ENCODE measurements around the gene ATF5.
"Not testable (repeated sequence)": the region's sequence is repeated elsewhere in the genome, so short reads cannot be mapped to it uniquely, and the experiment has no call there.

ATF5 gene

DNA sequence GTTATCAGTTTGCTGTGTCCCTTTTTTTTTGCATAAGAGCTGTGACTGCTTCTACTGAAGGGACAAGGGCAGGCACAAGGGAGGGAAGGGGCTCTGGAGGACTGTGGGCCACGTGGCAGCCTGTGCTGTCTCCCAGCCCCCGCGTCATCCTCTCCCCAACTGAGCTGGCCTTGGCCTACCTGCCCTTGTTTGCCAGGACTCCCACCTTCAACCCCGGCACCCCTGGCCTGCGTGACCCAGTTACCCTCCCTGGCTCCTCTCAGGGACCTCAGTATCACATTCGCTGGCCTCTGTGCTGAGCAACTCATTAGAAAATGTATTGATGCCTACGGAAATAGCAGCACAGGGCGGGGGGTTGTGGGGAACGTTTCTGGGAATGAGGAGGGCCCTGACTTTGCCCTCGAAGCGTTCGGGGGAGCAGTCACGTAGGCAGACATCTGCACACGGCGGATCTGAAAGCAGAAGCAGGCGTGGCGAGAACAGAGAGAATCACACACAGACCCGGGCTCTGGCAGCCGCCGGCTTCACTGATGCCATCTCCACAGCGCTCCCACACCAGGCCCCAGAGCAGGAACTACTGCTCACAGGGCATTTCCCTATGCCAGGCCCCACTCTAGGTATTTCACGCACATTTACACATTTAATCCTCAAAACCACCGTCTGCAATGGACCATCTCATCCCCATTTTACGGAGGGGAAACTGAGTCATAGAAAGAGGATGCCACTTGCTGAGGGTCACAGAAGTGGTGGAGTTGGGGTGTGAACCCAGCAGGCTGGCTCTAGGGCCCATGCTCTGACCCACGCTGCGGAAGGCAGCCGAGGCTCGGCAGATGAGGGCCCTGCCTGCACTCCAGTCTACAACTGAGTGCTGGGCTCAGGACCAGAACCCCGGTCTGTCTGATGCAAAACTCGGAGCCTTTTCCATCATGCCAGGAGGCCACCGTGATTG is 5.7 kb upstream of the ATF5 start:
- no peak for DNase-seq

DNA sequence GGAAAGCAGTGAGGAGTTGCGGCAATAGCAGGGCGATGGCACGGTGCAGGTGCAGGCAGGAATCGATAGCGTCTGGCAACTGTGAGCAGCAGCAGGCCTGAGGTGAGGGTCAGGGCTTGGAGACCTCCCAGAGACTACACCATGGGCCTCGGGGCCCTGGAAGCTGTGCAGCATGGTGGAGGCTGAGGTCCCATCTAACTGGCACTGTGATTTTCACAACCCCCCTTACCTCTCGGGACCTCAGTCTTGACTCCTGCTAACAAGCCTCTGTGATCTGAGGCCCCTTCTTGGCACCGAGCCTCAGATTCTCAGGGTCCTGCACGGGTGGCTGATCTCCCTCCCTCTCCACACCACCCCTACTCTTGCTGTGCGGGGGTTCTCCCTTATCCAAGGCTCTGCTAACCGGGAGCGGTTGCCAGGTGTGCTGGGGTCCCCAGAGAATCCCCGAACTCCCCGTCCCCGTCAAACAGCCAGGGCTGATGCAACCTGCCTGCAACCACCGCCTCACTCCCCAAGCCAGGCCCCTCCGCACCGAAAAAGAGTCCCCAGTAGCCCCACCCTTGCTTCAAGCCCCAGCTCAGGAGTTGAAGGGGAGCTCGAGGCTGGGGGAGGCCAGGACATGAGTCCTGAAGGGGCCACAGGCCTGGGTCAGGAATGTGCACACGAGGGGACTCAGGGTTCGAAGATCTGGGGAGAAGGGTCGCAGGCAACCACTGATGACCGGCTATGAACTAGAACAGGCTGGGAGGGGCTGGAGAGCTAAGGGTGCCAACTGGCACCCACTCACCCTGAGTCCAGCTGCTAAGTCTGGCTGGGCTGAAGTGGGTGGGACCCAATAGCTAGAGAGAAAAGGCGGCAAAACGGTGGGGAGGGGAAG is 4.8 kb upstream of the ATF5 start:
- DNase-seq = no peak

DNA sequence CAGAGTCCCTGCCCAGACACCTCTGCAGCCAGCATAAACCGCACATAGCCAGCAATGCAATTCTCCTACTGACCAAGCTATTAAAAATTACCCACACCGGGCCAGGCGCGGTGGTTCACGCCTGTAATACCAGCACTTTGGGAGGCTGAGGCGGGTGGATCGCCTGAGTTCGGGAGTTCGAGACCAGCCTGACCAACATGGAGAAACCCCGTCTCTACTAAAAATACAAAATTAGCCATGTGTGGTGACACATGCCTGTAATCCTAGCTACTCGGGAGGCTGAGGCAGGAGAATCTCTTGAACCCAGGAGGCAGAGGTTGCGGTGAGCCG is 4.2 kb upstream of the ATF5 start:
- DNase-seq = not testable (repeated sequence)

DNA sequence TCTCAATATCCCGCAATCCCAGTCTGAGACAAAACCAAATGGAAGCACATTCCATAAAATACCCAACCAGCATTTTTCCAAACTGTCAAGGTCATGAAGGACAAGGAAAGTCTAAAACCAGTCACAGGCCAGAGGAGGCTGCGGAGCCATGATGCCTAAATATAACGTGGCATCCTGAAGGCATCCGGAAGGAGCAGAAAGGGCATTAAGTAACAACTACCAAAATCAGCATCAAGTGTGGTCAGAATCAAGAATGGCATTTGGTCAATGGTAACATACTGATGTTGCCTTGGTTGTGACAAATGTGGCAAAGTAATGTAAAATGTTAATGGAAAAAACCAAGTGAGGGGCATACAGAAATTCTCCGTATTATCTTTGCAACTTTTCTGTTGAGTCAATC is 3.5 kb upstream of the ATF5 start:
- no peak for DNase-seq

DNA sequence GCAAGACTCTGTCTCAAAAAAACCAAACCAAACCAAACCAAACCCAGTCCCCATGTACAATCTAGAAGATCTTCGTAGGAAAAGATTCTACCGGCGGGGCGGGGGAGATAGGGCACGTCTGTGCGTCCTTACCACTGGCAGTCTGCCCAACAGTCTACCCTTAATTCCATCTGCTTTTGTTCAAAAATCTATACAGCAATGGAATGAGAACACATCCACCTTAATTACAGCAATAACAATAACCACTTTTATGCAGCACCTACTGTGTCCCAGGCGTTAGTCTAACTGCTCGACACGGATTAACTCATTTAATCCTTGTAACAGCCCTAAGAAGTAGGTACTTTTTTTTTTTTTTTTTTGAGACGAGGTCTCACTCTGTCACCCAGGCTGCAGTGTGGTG is 2.5 kb upstream of the ATF5 start:
- no peak for DNase-seq

DNA sequence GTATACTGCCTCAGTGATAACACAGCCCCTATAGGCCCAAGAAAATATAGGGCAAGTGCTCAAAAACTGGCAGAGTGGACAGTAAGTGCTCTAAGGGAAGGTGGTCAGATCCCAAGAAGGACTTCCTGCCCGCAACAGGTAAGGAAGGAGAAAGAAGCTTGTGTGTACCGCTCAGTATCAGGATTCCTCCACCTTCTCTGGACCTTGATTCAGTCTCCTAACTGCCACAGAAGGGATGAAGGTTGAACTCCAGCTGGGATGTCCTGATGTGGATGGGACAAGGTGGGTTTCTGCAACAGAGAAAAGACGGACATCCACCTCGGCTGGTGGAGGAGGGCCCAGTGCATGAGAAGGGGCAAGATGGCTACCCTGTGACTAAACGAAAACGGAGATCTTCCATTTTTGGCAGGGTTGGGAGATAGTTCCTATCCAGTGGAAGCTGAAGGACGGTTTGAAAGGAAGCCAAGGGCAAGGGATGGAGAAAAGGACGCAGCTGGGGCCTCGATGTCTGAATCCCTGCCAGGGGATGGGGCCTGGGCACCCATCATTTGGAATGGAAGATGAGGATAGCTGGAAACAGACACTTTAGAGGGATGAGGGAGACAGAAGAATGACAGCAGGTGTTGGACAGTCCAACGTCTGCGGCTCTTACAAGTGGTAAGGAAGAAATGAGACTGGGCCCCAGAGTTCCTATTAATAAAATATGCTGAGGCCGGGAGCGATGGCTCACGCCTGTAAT is 1.3 kb upstream of the ATF5 start:
- DNase-seq = no peak

DNA sequence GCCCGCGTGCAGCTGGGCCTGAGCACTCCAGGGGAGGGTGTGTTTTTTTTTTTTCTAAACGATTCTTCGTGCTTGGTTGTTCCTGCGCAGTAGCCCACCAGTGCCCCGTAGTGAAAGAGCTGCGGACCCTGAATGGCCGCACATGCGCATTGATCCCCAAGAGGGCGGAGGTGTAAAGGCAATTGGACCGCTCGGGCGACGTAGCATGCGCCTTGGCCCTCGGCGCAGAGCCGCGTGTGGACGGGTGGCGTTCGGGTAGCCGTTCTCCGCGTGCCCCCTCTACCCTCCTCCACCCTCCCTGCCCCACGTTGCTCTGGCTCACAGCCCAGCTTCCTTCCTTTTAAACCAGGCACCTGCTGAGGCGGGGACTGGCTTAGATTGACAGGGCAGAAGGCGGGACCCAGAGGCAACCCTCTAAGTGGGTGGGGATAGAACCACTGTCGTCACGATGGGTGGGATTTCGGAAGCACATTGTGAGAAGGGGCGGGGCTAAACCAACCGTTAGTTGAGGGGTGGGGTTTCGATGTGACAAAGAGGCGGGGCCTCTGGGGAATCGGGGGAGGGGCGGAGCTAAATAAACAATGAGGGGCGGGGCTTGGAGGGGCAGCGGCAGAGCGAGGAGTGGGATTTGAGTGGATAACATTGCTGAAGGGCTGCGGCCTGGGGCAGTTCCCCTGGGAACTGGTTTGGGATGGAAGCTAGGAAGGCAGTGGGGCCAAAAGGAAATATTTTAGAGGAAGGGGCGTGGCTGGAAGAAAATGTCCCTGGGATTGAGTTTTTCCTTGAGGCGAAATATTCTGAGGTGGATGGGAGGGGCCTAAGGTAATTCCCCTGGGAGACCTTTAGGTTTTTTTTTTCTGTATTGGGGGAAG is 842 bp downstream of the ATF5 start:
- peak; percentile 87 for DNase-seq

DNA sequence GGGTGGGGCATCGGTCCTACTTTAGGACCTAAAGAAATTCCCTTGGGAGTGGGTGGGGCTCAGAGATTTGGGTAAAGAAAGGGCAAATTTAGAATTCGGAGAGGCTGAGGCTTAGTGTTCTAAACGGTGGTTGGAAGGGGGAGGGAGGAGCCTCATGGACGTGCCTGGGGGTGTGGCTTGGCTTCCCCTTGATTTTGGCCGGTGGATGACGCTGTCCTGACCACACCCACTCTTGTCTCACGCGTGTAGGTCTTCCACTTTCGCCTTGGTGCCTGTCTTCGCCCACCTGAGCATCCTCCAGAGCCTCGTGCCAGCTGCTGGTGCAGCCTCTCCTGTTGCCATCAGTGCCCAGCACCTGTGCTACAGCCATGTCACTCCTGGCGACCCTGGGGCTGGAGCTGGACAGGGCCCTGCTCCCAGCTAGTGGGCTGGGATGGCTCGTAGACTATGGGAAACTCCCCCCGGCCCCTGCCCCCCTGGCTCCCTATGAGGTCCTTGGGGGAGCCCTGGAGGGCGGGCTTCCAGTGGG is 1.5 kb downstream of the ATF5 start:
- no peak for DNase-seq

DNA sequence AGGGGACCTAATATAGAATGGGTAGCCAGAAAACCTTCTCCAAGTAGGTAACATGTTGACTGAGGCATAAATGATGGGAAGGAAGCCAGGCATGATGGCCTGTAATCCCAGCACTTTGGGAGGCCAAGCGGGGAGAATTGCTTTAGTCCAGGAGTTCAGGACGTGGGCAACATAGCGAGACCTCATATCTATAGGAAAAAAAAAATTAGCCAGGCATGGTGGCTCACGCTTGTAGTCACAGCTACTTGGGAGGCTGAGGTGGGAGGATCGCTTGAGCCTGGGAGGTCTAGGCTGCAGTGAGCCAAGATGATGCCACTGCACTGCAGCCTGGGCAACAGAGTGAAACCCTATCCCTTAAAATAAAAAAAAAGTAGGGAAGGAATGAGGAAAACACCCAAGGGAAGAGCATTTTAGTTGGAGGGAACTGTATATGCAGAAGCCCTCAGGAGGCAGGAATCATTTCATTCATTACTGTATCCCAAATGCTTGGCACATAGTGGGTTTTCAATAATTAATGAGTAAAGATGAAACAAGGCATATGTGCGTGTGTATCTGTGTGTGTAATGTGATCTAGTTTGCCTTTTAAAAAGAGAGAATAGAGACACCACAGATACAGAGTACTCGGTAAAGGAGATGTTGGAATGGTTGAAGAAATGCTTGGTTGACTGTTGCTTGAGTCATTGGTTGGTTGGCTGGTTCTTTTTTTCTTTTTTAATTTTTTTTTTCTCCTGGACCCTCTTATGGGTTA is 2.5 kb downstream of the ATF5 start:
- no peak for DNase-seq

DNA sequence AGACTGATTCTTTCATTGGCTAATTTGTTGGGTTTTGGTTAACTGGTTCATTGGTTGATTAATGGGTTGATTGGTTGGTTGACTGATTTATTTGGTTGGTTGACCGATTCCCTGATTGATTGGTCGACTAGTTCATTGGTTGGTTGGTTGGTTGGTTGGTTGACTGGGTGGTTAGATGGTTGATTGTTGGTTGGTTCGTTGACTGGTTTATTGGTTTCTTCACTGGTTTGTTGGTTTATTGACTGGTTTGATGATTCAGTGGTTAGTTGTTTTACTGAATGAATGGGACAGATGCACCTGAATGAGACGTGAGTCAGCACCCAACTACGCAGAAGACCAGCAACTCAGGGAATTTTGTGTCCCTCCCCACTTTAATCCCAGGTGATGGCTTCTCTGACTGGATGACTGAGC is 3.0 kb downstream of the ATF5 start:
- DNase-seq = no peak

DNA sequence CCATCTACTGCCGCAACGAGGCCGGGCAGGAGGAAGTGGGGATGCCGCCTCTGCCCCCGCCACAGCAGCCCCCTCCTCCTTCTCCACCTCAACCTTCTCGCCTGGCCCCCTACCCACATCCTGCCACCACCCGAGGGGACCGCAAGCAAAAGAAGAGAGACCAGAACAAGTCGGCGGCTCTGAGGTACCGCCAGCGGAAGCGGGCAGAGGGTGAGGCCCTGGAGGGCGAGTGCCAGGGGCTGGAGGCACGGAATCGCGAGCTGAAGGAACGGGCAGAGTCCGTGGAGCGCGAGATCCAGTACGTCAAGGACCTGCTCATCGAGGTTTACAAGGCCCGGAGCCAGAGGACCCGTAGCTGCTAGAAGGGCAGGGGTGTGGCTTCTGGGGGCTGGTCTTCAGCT is 3.7 kb downstream of the ATF5 start:
- no peak for DNase-seq

DNA sequence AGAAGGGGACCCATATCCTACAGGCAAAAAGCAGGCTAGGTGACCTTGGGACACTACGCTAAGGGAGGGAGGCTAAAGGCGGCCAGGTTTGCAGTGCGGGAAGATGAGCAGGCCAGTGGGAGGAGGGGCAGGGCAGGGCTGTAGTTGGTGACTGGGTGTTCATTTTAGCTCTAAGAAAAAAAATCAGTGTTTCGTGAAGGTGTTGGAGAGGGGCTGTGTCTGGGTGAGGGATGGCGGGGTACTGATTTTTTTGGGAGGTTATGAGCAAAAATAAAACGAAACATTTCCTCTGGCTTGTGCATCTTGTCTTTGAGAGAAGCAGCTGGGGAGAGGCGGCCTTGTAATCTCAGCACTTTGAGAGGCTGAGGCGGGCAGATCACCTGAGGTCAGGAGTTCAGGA is 4.6 kb downstream of the ATF5 start:
- DNase-seq = no peak

DNA sequence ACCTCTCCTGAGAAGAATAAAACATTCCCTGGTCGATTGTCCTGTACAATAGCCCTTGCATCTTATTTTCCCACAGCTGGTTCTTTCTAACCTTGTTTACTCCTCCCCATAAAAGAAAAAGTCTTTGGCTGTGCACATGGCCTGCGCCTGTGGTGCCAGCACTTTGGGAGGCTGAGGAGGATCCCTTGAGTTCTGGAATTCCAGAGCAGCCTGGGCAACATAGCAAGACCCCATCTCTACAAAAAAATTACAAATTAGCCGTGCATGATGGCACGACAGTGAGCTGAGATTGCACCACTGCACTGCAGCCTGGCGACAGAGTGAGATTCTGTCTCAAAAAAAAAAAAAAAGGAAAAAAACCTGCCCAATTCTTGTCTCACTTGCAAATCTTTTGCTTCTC is 7.5 kb downstream of the ATF5 start:
- no peak for DNase-seq

DNA sequence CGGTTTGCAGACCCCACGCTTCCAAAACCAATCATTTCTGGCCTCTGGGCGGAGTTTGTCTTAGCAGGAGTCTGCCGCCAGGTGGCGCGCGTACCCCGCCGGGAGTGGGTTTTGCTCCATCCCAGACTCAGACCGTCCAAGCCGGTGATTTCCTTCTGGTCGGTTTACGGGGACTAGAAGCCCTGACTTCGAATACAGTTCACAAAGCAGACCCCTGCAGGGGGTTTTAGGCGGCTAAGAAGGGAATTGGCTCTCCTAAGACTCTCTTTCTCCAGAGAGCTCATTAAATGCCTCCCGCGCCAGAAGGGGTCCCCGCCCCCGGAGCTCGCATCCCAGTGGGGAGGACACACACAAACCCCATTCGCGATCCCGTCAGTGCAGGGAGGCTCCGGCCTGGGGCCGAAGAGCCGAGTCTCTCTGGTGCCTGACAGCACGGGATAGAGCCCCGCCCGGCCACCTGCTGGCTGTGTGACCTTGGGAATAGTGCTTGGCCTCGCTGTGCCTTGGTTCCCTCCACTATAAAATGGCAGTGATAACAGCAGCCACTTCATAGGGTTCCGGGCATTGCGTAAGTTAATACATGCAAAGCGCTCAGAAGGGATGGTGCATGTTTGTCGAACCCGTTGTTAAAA is 8.9 kb downstream of the ATF5 start:
- DNase-seq = peak; percentile 82

DNA sequence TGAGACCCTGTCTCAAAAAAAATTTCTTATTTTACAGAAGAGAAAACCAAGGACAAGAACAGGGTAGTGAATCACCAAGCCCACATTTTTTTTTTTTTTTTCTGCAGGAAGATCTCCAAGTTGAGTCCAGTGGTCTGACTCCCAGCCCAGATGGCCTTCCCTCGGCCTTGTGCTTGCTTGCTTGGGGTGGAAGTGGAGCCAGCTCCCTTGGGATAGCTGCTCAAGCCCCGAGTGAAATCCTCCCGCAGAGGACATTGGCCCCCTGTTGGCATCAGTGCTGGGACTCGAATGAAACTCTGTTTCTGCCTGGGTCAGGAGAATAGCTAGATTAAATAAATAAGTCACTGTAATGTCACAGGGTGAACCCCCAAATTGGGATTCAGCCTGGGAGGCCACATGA is 9.7 kb downstream of the ATF5 start:
- no peak for DNase-seq

DNA sequence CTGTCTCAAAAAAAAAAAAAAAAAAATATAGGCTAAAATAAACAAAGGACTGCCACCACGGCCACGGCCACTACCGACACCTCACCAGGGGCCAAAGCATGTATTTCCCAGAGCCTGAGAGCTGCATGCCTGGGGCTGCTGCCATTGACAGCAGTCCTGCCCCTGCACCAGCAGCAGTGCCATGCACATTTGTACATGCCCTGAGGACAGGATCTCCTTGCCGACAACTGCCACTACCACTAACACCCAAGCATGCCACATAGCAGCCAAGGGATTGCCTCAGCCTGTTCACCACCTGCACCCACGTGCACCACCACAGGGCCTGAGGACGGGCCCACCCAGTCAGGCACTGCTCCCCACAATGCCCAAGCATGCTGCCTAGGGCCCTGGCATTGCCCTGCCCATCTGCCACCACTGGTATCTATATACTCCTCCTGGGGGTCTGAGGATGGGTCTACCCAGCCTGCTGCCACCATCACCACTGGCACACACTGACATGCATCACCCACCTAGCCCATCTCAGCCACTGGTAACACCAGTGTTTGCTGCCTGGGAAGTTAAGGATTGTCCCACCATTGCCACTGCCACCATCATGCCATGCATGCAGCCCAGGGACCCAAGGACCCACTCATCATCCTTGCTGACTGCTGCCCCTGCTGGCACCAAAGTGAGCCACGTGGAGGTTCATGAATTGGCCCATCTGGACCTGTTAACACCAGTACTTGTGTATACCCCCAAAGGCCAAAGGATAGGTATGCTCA is 10.9 kb downstream of the ATF5 start:
- no peak for DNase-seq

DNA sequence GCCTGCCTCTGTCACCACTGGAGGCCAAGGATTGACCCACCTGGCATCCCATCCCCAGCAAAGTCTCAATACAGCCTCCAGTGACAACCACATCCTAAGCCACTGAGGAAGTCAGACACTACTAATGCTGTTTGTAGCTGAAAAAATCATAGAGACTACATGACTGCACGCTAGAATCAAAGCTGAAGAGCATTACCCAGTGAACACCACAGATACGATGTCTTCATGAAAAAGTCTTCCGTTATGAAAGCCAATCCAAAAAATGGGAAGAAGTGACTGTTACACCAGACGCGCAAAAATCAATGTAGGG is 11.4 kb downstream of the ATF5 start:
- no peak for DNase-seq

DNA sequence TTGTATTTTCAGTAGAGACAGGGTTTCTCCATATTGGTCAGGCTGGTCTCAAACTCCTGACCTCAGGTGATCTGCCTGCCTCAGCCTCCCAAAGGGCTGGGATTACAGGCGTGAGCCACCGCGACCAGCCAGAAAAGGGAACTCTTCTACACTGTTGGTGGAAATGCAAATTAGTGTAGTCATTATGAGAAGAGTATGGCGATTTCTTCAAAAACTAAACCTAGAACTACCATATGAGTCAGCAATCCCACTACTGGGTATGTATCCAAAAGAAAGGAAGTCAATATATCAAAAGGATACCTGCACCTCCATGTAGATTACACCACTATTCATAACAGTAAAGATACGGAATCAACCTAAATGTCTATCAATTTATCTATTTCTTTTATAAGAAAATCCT is 15.6 kb downstream of the ATF5 start:
- not testable (repeated sequence) for DNase-seq

DNA sequence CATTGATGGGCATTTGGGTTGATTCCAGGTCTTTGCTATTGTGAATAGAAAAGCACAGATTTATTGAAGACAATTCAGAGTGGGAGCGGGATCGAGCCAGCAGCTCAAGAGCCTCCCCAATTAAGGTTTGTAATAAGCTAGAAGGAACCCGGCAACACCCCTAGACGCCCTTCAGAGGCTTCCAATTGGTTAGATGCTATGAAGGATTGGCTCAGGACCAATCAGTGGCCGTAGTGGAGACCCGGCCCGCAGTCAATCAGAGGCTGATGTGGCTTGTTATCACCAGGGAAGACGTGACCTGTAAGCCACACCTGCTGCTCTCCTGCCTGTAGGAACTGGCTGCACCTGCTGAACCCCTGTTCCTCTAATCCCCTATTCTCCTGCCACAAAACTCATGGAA is 17.4 kb downstream of the ATF5 start:
- DNase-seq = no peak

Data from activated CD8-positive, alpha-beta memory T cell treated with anti-CD3 and anti-CD28 coated beads, Interleukin-2, amount 50 U/mL, for 4 hours (primary cell).